PC-3 (cell line): ENCODE measurements around the gene SLC13A3. TPM values are rescaled to one million over a fixed set of nuclear protein-coding genes. Genes with fewer than 3 reads are reported as not detected.

Experiments used
- ATAC-seq: fragments of 200-7000 bp; cut with Tn5 transposase; 2 replicates; pipeline ENCODE4 v1.9.1; 2020; ENCODE audit warnings: mild to moderate bottlenecking, moderate library complexity
- BruUV-seq: library from RNA; stranded (reverse); fragments of 400-500 nt; replicated peaks from 2 replicates; lab custom pipeline; 2021; lab: Mats Ljungman, UMichigan
- CTCF ChIA-PET: fragments of 300-600 bp; sonication (Branson Sonifier 250); formaldehyde crosslinking; loops from one replicate; lab custom pipeline; 2022; ENCODE audit warnings: antibody characterized with exemption; lab: Charles Lee
- POLR2A ChIA-PET: fragments of 300-600 bp; sonication (Branson Sonifier 250); formaldehyde crosslinking; loops from one replicate; lab custom pipeline; 2022; ENCODE audit warnings: antibody characterized with exemption; ENCODE audit not compliant: unreplicated experiment; lab: Charles Lee
- DNase-seq: peaks from one replicate; pipeline ENCODE4 v3.0.0-alpha.2; 2015
- H2AFZ ChIP-seq: fragments of 300-600 bp; sonication (generic); 2 replicates; pipeline ENCODE4 v1.6.0; 2016; ENCODE audit warnings: antibody characterized with exemption, low read length
- H3F3A ChIP-seq: fragments of 300-600 bp; sonication (generic); one replicate; pipeline ENCODE4 v1.6.0; 2017; ENCODE audit warnings: antibody characterized with exemption, low read length, control low read depth, mild to moderate bottlenecking; ENCODE audit not compliant: unreplicated experiment
- H3K27ac ChIP-seq: fragments of 300-600 bp; sonication (generic); 2 replicates; pipeline ENCODE4 v1.5.1; 2016; ENCODE audit warnings: mild to moderate bottlenecking, low read length
- H3K27me3 ChIP-seq: fragments of 300-600 bp; sonication (generic); 2 replicates; pipeline ENCODE4 v1.6.1; 2016; ENCODE audit warnings: low read length, mixed read lengths
- H3K36me3 ChIP-seq: fragments of 300-600 bp; sonication (generic); 2 replicates; pipeline ENCODE4 v1.6.1; 2016; ENCODE audit warnings: low read depth, mixed run types, low read length, mixed read lengths
- H3K4me1 ChIP-seq: fragments of 300-600 bp; sonication (generic); 2 replicates; pipeline ENCODE4 v1.5.1; 2016; ENCODE audit warnings: low read length; ENCODE audit not compliant: insufficient read depth
- H3K4me2 ChIP-seq: fragments of 300-600 bp; sonication (generic); 2 replicates; pipeline ENCODE4 v1.6.0; 2016; ENCODE audit warnings: low read length
- H3K4me3 ChIP-seq: fragments of 300-600 bp; sonication (generic); 2 replicates; pipeline ENCODE4 v1.5.1; 2016; ENCODE audit warnings: mild to moderate bottlenecking, low read length, mixed read lengths
- H3K79me2 ChIP-seq: fragments of 300-600 bp; sonication (generic); 2 replicates; pipeline ENCODE4 v1.6.1; 2017; ENCODE audit warnings: low read length, mixed read lengths
- H3K9ac ChIP-seq: fragments of 300-600 bp; sonication (generic); 2 replicates; pipeline ENCODE4 v1.6.0; 2016; ENCODE audit warnings: mild to moderate bottlenecking, low read length
- H3K9me2 ChIP-seq: fragments of 300-600 bp; sonication (generic); replicated peaks from 2 replicates; pipeline ENCODE4 v1.6.1; 2016; ENCODE audit warnings: mixed run types, low read length, mixed read lengths
- H3K9me3 ChIP-seq: fragments of 300-600 bp; sonication (generic); 2 replicates; pipeline ENCODE4 v1.6.1; 2016; ENCODE audit warnings: low read length, mixed read lengths
- H4K20me1 ChIP-seq: fragments of 300-600 bp; sonication (generic); 2 replicates; pipeline ENCODE4 v1.6.1; 2016; ENCODE audit warnings: low read length, mixed read lengths
- EZH2 ChIP-seq: fragments of 300-600 bp; sonication (generic); IDR thresholded peaks from one replicate; pipeline ENCODE4 v1.6.1; 2017; ENCODE audit warnings: antibody characterized with exemption, mild to moderate bottlenecking, low read length; ENCODE audit not compliant: unreplicated experiment
- EZH2phosphoT487 ChIP-seq: fragments of 300-600 bp; sonication (generic); IDR thresholded peaks from 2 replicates; pipeline ENCODE4 v1.6.1; 2018; ENCODE audit warnings: mild to moderate bottlenecking, antibody characterized with exemption, low read length, borderline replicate concordance
- intact Hi-C: fragments of 100-400 bp; cut with micrococcal nuclease; formaldehyde crosslinking; loops from 2 replicates; pipeline ENCODE4 v1.9.0; 2023
- total RNA-seq: library from RNA; depleted of rRNA; stranded (reverse); fragments of >200 nt; gene quantifications from 2 replicates; pipeline ENCODE4 v1.2.3, GENCODE V29; 2014
- TF ChIP-seq, protein P1 (sequence below): fragments of 300-600 bp; sonication (generic); conservative IDR thresholded peaks from 2 replicates; pipeline ENCODE4 v1.5.1; 2017; ENCODE audit warnings: antibody characterized with exemption, low read depth, mild to moderate bottlenecking, low read length

The SLC13A3 gene
- total RNA-seq, 1 experiment from 2014 or later, result not detected

- H3K36me3 ChIP-seq, result no peaks in the 10 kb centered on the region
- H3K9me3 ChIP-seq, result no peaks in the 10 kb centered on the region
- TF ChIP-seq EZH2phosphoT487 (no peak), EZH2 (no peak)
- TF ChIP-seq, protein P1, sequence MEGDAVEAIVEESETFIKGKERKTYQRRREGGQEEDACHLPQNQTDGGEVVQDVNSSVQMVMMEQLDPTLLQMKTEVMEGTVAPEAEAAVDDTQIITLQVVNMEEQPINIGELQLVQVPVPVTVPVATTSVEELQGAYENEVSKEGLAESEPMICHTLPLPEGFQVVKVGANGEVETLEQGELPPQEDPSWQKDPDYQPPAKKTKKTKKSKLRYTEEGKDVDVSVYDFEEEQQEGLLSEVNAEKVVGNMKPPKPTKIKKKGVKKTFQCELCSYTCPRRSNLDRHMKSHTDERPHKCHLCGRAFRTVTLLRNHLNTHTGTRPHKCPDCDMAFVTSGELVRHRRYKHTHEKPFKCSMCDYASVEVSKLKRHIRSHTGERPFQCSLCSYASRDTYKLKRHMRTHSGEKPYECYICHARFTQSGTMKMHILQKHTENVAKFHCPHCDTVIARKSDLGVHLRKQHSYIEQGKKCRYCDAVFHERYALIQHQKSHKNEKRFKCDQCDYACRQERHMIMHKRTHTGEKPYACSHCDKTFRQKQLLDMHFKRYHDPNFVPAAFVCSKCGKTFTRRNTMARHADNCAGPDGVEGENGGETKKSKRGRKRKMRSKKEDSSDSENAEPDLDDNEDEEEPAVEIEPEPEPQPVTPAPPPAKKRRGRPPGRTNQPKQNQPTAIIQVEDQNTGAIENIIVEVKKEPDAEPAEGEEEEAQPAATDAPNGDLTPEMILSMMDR, result no peak
- H3K4me2 ChIP-seq, result no peak overlapping the region
- H3K27ac ChIP-seq, result no peak overlapping the region
- no peaks in the 10 kb centered on the region for H3K9me2 ChIP-seq
- no peaks in the 10 kb centered on the region for H4K20me1 ChIP-seq
- ATAC-seq (no peak), DNase-seq (no peak)
- H3K4me3 ChIP-seq, result no peak overlapping the region
- intact Hi-C loops, result no loop called here
- H2AFZ ChIP-seq, result no peak overlapping the region
- H3K27me3 ChIP-seq, result peaks cover 41% of the 10 kb centered on the region
- H3K79me2 ChIP-seq, result no peaks in the 10 kb centered on the region
- H3F3A ChIP-seq, result no peaks in the 10 kb centered on the region
- BruUV-seq, result no TSS peak
- no peak overlapping the region for H3K9ac ChIP-seq
- ChIA-PET POLR2A (no interaction called here), CTCF (no interaction called here)
- no peaks in the 10 kb centered on the region for H3K4me1 ChIP-seq
Measured at GRCh38 chr20:46646659-46647380, 4.4 kb downstream of the SLC13A3 start.

DNA sequence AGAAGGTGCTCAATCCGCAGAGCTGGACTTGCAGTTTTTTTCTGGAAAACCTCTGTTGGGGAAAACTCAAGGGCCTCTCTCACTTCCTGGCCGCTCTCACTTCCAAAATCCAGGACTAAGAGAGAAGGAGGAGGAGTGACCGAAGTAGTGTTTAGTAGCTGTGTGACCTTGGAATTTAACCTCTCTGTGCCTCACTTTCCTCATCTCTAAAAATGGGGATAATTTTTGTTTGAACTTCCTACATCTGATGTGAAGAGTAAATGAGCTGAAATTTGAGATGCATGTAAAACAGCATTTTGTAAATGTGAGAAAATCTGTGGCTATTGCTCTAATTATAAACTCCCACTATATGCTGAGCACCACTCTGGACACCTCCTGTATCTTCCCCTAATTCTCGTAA, 5.1 kb downstream of the SLC13A3 start:
- BruUV-seq, result no TSS peak
- no peak overlapping the region for H3K9ac ChIP-seq
- intact Hi-C loops, result no loop called here
- ATAC-seq (no peak), DNase-seq (no peak)
- H3K27me3 ChIP-seq, result peaks cover 41% of the 10 kb centered on the region
- H3K4me1 ChIP-seq, result no peaks in the 10 kb centered on the region
- no peak overlapping the region for H3K4me3 ChIP-seq
- no peaks in the 10 kb centered on the region for H3K79me2 ChIP-seq
- H2AFZ ChIP-seq, result no peak overlapping the region
- no peaks in the 10 kb centered on the region for H3K9me3 ChIP-seq
- H3K27ac ChIP-seq, result no peak overlapping the region
- H3F3A ChIP-seq, result no peaks in the 10 kb centered on the region
- H4K20me1 ChIP-seq, result no peaks in the 10 kb centered on the region
- no peaks in the 10 kb centered on the region for H3K9me2 ChIP-seq
- POLR2A ChIA-PET, result no interaction called here
- no peaks in the 10 kb centered on the region for H3K36me3 ChIP-seq
- no peak overlapping the region for H3K4me2 ChIP-seq
- TF ChIP-seq EZH2phosphoT487, result no peak
- TF ChIP-seq, protein P1, result no peak
- no peak for TF ChIP-seq EZH2
- CTCF ChIA-PET, result no interaction called here

GRCh38 chr20:46644733-46645132, 6.5 kb downstream of the SLC13A3 start:
- TF ChIP-seq EZH2 (no peak), EZH2phosphoT487 (no peak)
- TF ChIP-seq, protein P1, result no peak
- H3K36me3 ChIP-seq, result no peaks in the 10 kb centered on the region
- H3K9ac ChIP-seq, result no peak overlapping the region
- BruUV-seq, result no TSS peak
- no peak overlapping the region for H3K4me3 ChIP-seq
- DNase-seq, result no peak
- POLR2A ChIA-PET, result no interaction called here
- no peaks in the 10 kb centered on the region for H3K79me2 ChIP-seq
- CTCF ChIA-PET, result no interaction called here
- intact Hi-C loops, result no loop called here
- H4K20me1 ChIP-seq, result no peaks in the 10 kb centered on the region
- no peaks in the 10 kb centered on the region for H3K9me2 ChIP-seq
- no peak overlapping the region for H2AFZ ChIP-seq
- H3K9me3 ChIP-seq, result no peaks in the 10 kb centered on the region
- peaks cover 41% of the 10 kb centered on the region for H3K27me3 ChIP-seq
- ATAC-seq, result no peak
- H3K4me1 ChIP-seq, result no peaks in the 10 kb centered on the region
- no peak overlapping the region for H3K27ac ChIP-seq
- H3F3A ChIP-seq, result no peaks in the 10 kb centered on the region
- H3K4me2 ChIP-seq, result no peak overlapping the region
